PC-9 (cell line): ENCODE results near the gene COL5A1. TPM values are rescaled to one million over a fixed set of nuclear protein-coding genes. Genes with fewer than 3 reads are reported as not detected.
A peak's percentile ranks its signal among the peaks of the same experiment; 100 is the strongest.

Experiments
- BruUV-seq: library from RNA; stranded (reverse); fragments of 400-500 nt; replicated peaks from 2 replicates; lab custom pipeline; 2021; lab: Mats Ljungman, UMichigan
- CTCF ChIA-PET: fragments of 300-600 bp; sonication (Branson Sonifier 250); formaldehyde crosslinking; loops from one replicate; lab custom pipeline; 2022; ENCODE audit warnings: antibody characterized with exemption; lab: Charles Lee
- POLR2A ChIA-PET: fragments of 300-600 bp; sonication (Branson Sonifier 250); formaldehyde crosslinking; loops from one replicate; lab custom pipeline; 2022; ENCODE audit warnings: antibody characterized with exemption; ENCODE audit not compliant: unreplicated experiment; lab: Charles Lee
- DNase-seq, 2 experiments: peaks; one replicate each; pipeline versions ENCODE4 v3.0.0 to v3.0.0-alpha.2; 2015 to 2022; ENCODE audit warnings: mixed read lengths in 1 of 2
- H2AFZ ChIP-seq: fragments of 200-600 bp; sonication (generic); 2 replicates; pipeline ENCODE4 v1.8.1; 2017; ENCODE audit warnings: antibody characterized with exemption
- H3F3A ChIP-seq: fragments of 200-600 bp; sonication (generic); 2 replicates; pipeline ENCODE4 v1.8.1; 2017; ENCODE audit warnings: antibody characterized with exemption, mild to moderate bottlenecking, low read depth; ENCODE audit not compliant: insufficient read depth
- H3K27ac ChIP-seq: fragments of 200-600 bp; sonication (generic); 2 replicates; pipeline ENCODE4 v1.6.1; 2016; ENCODE audit warnings: mixed run types
- H3K27me3 ChIP-seq: fragments of 200-600 bp; sonication (generic); 2 replicates; pipeline ENCODE4 v1.6.1; 2016; ENCODE audit warnings: low read depth, mixed run types; ENCODE audit not compliant: insufficient read depth
- H3K36me3 ChIP-seq: fragments of 200-600 bp; sonication (generic); 2 replicates; pipeline ENCODE4 v1.6.1; 2016; ENCODE audit warnings: low read depth, mixed run types
- H3K4me1 ChIP-seq: fragments of 200-600 bp; sonication (generic); replicated peaks from 2 replicates; pipeline ENCODE4 v1.6.1; 2016; ENCODE audit warnings: mixed run types; ENCODE audit not compliant: insufficient read depth
- H3K4me2 ChIP-seq: fragments of 200-600 bp; sonication (generic); 2 replicates; pipeline ENCODE4 v1.6.1; 2017; ENCODE audit warnings: mixed run types
- H3K4me3 ChIP-seq: fragments of 200-600 bp; sonication (generic); 2 replicates; pipeline ENCODE4 v1.6.1; 2016; ENCODE audit warnings: mixed run types
- H3K79me2 ChIP-seq: fragments of 200-600 bp; sonication (generic); 2 replicates; pipeline ENCODE4 v1.6.1; 2017; ENCODE audit warnings: low read depth, mixed run types
- H3K9me2 ChIP-seq: fragments of 200-600 bp; sonication (generic); 2 replicates; pipeline ENCODE4 v1.8.1; 2017; ENCODE audit warnings: mild to moderate bottlenecking; ENCODE audit not compliant: insufficient read depth
- H3K9me3 ChIP-seq: fragments of 200-600 bp; sonication (generic); 2 replicates; pipeline ENCODE4 v1.8.1; 2016; ENCODE audit warnings: low read depth; ENCODE audit not compliant: insufficient read depth
- H4K20me1 ChIP-seq: fragments of 200-600 bp; sonication (generic); 2 replicates; pipeline ENCODE4 v1.8.1; 2017; ENCODE audit not compliant: insufficient read depth
- CTCF ChIP-seq: fragments of 200-600 bp; sonication (generic); conservative IDR thresholded peaks from 2 replicates; pipeline ENCODE4 v1.6.1; 2017; ENCODE audit warnings: mixed run types, antibody characterized with exemption, mild to moderate bottlenecking, moderate library complexity
- EZH2 ChIP-seq: fragments of 200-600 bp; sonication (generic); IDR thresholded peaks from 2 replicates; pipeline ENCODE4 v1.8.0; 2017; ENCODE audit warnings: antibody characterized with exemption, low read depth
- intact Hi-C: fragments of 100-400 bp; cut with micrococcal nuclease; formaldehyde crosslinking; loops from one replicate; pipeline ENCODE4 v1.10.0; 2022; ENCODE audit not compliant: unreplicated experiment
- total RNA-seq: library from RNA; stranded (reverse); gene quantifications from 2 replicates; pipeline ENCODE4 v1.2.3, GENCODE V29; 2021

The COL5A1 gene
- total RNA-seq, 1 experiment from 2014 or later = 15.2 TPM

GRCh38 chr9:134752471-134753168 lies 111.0 kb downstream of the COL5A1 start:
- Histone ChIP-seq H3K79me2 (no peaks in the 10 kb centered on the region), H3K9me2 (no peaks in the 10 kb centered on the region), H3K4me3 (no peak overlapping the region), H3K9me3 (0 out of 2 replicates have a peak, but pooled peaks cover 5% of the 10 kb centered on the region), H3F3A (peaks cover 5% of the 10 kb centered on the region; the same call in 1 of the 2 replicates), H2AFZ (no peak overlapping the region), H3K27me3 (peaks cover 60% of the 10 kb centered on the region), H3K36me3 (no peaks in the 10 kb centered on the region), H3K4me2 (no peak overlapping the region), H3K4me1 (no peaks in the 10 kb centered on the region), H4K20me1 (no peaks in the 10 kb centered on the region), H3K27ac (no peak overlapping the region)
- no peak for DNase-seq
- intact Hi-C loops = no loop called here
- BruUV-seq = no TSS peak
- POLR2A ChIA-PET = no interaction called here
- no peak for TF ChIP-seq CTCF
- TF ChIP-seq EZH2 = no peak
- CTCF ChIA-PET = no interaction called here

- H3K4me1 ChIP-seq = no peaks in the 10 kb centered on the region
- no peaks in the 10 kb centered on the region for H4K20me1 ChIP-seq
- 0 out of 2 replicates have a peak, but pooled peaks cover 2% of the 10 kb centered on the region for H3K9me3 ChIP-seq
Measured at GRCh38 chr9:134753191-134753590, 111.6 kb downstream of the COL5A1 start.

GRCh38 chr9:134755221-134755907 lies 113.8 kb downstream of the COL5A1 start:
- POLR2A ChIA-PET = no interaction called here
- TF ChIP-seq CTCF (no peak), EZH2 (peak; percentile 97)
- intact Hi-C loops = no loop called here
- no peaks in the 10 kb centered on the region for H3K9me2 ChIP-seq
- no peak overlapping the region for H3K4me3 ChIP-seq
- H3K4me1 ChIP-seq = no peaks in the 10 kb centered on the region
- H2AFZ ChIP-seq = no peak overlapping the region
- no peak overlapping the region for H3K27ac ChIP-seq
- peaks cover 7% of the 10 kb centered on the region; the same call in 1 of the 2 replicates for H3F3A ChIP-seq
- CTCF ChIA-PET = no interaction called here
- H3K4me2 ChIP-seq = no peak overlapping the region
- H4K20me1 ChIP-seq = no peaks in the 10 kb centered on the region
- H3K36me3 ChIP-seq = no peaks in the 10 kb centered on the region
- H3K27me3 ChIP-seq = peaks cover 66% of the 10 kb centered on the region
- no TSS peak for BruUV-seq
- H3K79me2 ChIP-seq = no peaks in the 10 kb centered on the region
- no peaks in the 10 kb centered on the region for H3K9me3 ChIP-seq
- DNase-seq = no peak

More at GRCh38 chr9:134753191-134753590, 111.6 kb downstream of the COL5A1 start:
- H3K4me2 ChIP-seq = no peak overlapping the region
- H3K27me3 ChIP-seq = peaks cover 66% of the 10 kb centered on the region
- BruUV-seq = no TSS peak
- H3K9me2 ChIP-seq = no peaks in the 10 kb centered on the region
- TF ChIP-seq EZH2 = no peak
- no peak for TF ChIP-seq CTCF
- POLR2A ChIA-PET = no interaction called here
- no peak overlapping the region for H3K4me3 ChIP-seq
- H2AFZ ChIP-seq = no peak overlapping the region
- intact Hi-C loops = no loop called here
- H3K36me3 ChIP-seq = no peaks in the 10 kb centered on the region
- CTCF ChIA-PET = no interaction called here
- no peaks in the 10 kb centered on the region for H3K79me2 ChIP-seq
- H3K27ac ChIP-seq = no peak overlapping the region
- no peak for DNase-seq
- H3F3A ChIP-seq = peaks cover 2% of the 10 kb centered on the region; the same call in 1 of the 2 replicates
